Fibroblast of gingiva (primary cell): ENCODE data around the gene SEC14L5.

Experiments
- DNase-seq: peaks from one replicate; pipeline ENCODE4 v3.0.0-alpha.2; 2011; ENCODE audit warnings: low read depth

The SEC14L5 gene

GRCh38 chr16:5012887-5013286 lies 54.8 kb downstream of the SEC14L5 start:
- no peak for DNase-seq

GRCh38 chr16:5015351-5015750 lies 57.2 kb downstream of the SEC14L5 start:
- DNase-seq, result no peak

- DNase-seq, result no peak
Measured at GRCh38 chr16:5015887-5016286, 57.8 kb downstream of the SEC14L5 start.

GRCh38 chr16:5016967-5017677 lies 59.0 kb downstream of the SEC14L5 start:
- DNase-seq, result no peak

- no peak for DNase-seq
Measured at GRCh38 chr16:5017678-5017969, 59.5 kb downstream of the SEC14L5 start.

- DNase-seq, result no peak
Measured at GRCh38 chr16:5018793-5019192, 60.7 kb downstream of the SEC14L5 start.

- DNase-seq, result no peak
Measured at GRCh38 chr16:5019775-5020174, 61.6 kb downstream of the SEC14L5 start.

GRCh38 chr16:5020551-5020950 lies 62.4 kb downstream of the SEC14L5 start:
- DNase-seq, result no peak

GRCh38 chr16:5022521-5022920 lies 64.4 kb downstream of the SEC14L5 start:
- no peak for DNase-seq

GRCh38 chr16:5024632-5025031 lies 66.5 kb downstream of the SEC14L5 start:
- DNase-seq, result no peak

- no peak for DNase-seq
Measured at GRCh38 chr16:5025171-5025632, 67.1 kb downstream of the SEC14L5 start.

- DNase-seq, result no peak
Measured at GRCh38 chr16:5026664-5027063, 68.5 kb downstream of the SEC14L5 start.

GRCh38 chr16:5027086-5027485 lies 69.0 kb downstream of the SEC14L5 start:
- no peak for DNase-seq

GRCh38 chr16:5027575-5028235 lies 69.6 kb downstream of the SEC14L5 start:
- DNase-seq, result no peak

- DNase-seq, result no peak
Measured at GRCh38 chr16:5028950-5029475, 70.9 kb downstream of the SEC14L5 start.

- no peak for DNase-seq
Measured at GRCh38 chr16:5030251-5030870, 72.2 kb downstream of the SEC14L5 start.

- DNase-seq, result no peak
Measured at GRCh38 chr16:5031601-5032000, 73.5 kb downstream of the SEC14L5 start.

GRCh38 chr16:5032748-5033167 lies 74.6 kb downstream of the SEC14L5 start:
- DNase-seq, result no peak

- DNase-seq, result peak; percentile 81
Measured at GRCh38 chr16:5033256-5034166, 75.4 kb downstream of the SEC14L5 start, which contains the start of gene NAGPA. Gene NAGPA (minus strand): TSS chr16:5033935. CDS start chr16:5033914, 21 bp downstream.

GRCh38 chr16:5034167-5034523 lies 76.0 kb downstream of the SEC14L5 start:
- no peak for DNase-seq

- DNase-seq, result no peak
Measured at GRCh38 chr16:5035909-5036227, 77.7 kb downstream of the SEC14L5 start.
